Transverse colon (tissue), 4 donors: Measurements from ENCODE around the gene RNU5B-1. TPM values are rescaled to one million over a fixed set of nuclear protein-coding genes. Genes with fewer than 3 reads are reported as not detected.

Experiments
- DNase-seq: peaks from one replicate; pipeline ENCODE4 v3.0.0-alpha.2; 2019
- H3K27ac ChIP-seq, 4 donors: fragments of 200-600 bp; sonication (generic); 2 replicates each; pipeline ENCODE4 v1.5.1; 2016 to 2018; ENCODE audit warnings: inconsistent platforms in 4 of 4
- H3K27me3 ChIP-seq: fragments of 200-600 bp; sonication (generic); 2 replicates; pipeline ENCODE4 v1.5.1; 2017; ENCODE audit warnings: inconsistent platforms
- H3K36me3 ChIP-seq, 4 donors: fragments of 200-600 bp; sonication (generic); 2 replicates each; pipeline ENCODE4 v1.5.1; 2017 to 2019; ENCODE audit warnings: inconsistent platforms in 4 of 4
- H3K4me1 ChIP-seq, 4 donors: fragments of 200-600 bp; sonication (generic); 2 replicates each; pipeline ENCODE4 v1.5.1; 2017 to 2020; ENCODE audit warnings: inconsistent platforms in 4 of 4
- H3K4me3 ChIP-seq, 4 donors: fragments of 200-600 bp; sonication (generic); 1 replicate in 1 of 4; 2 replicates in 3 of 4; pipeline versions ENCODE4 v1.5.1 to v1.6.1; 2017 to 2019; ENCODE audit warnings: inconsistent platforms in 4 of 4
- H3K9me3 ChIP-seq, 2 donors: fragments of 200-600 bp; sonication (generic); 2 replicates each; pipeline ENCODE4 v1.5.1; 2017 to 2019; ENCODE audit warnings: inconsistent platforms in 2 of 2
- CTCF ChIP-seq, 5 experiments: fragments of 200-600 bp in 3 of 5; fragments of 450-650 bp in 2 of 5; sonication (generic) in 3 of 5; IDR thresholded peaks; 1 replicate in 2 of 5; 2 replicates in 3 of 5; pipeline ENCODE4 v1.5.1; 2016 to 2017; ENCODE audit warnings: antibody characterized with exemption in 5 of 5, inconsistent platforms in 3 of 5, mild to moderate bottlenecking in 2 of 5, moderate library complexity in 1 of 5
- EP300 ChIP-seq: sonication (generic); formaldehyde crosslinking; IDR thresholded peaks from one replicate; pipeline ENCODE4 v1.6.1; 2017; ENCODE audit warnings: antibody characterized with exemption, low read depth
- POLR2A ChIP-seq: fragments of 450-650 bp; IDR thresholded peaks from one replicate; pipeline ENCODE4 v1.6.1; 2016; ENCODE audit warnings: antibody characterized with exemption, mild to moderate bottlenecking, moderate library complexity
- POLR2AphosphoS5 ChIP-seq, 3 donors: sonication (generic); formaldehyde crosslinking; IDR thresholded peaks; one replicate each; pipeline ENCODE4 v1.6.1; 2016; ENCODE audit warnings: antibody characterized with exemption in 3 of 3
- WGBS, 2 donors: methylation state at CpG; one replicate each; pipeline ENCODE4 v1.1.5; 2018; ENCODE audit warnings: low coverage in 1 of 2; 5-methylcytosine and 5-hydroxymethylcytosine counted together
- in situ Hi-C, 4 donors: fragments of 200-750 bp; cut with MboI; loops; one replicate each; pipeline versions ENCODE4 v1.15.0 to v1.15.1; 2017; ENCODE audit warnings: low sequenced_read_pairs in 3 of 4, low pct_ligation_motif_present in 1 of 4, low pct_unique_long_range_greater_than_20kb in 1 of 4
- intact Hi-C: fragments of 100-400 bp; cut with DNase I; formaldehyde crosslinking; loops from one replicate; pipeline ENCODE4 v1.15.1; 2023; ENCODE audit warnings: low total_unique reads
- total RNA-seq, 4 donors: library from RNA; depleted of rRNA; stranded (reverse); fragments of >200 nt; gene quantifications; one replicate each; pipeline ENCODE4 v1.1.0, GENCODE V29; 2016

Gene RNU5B-1
- total RNA-seq, 4 donors from 2014 or later, result not detected

DNA sequence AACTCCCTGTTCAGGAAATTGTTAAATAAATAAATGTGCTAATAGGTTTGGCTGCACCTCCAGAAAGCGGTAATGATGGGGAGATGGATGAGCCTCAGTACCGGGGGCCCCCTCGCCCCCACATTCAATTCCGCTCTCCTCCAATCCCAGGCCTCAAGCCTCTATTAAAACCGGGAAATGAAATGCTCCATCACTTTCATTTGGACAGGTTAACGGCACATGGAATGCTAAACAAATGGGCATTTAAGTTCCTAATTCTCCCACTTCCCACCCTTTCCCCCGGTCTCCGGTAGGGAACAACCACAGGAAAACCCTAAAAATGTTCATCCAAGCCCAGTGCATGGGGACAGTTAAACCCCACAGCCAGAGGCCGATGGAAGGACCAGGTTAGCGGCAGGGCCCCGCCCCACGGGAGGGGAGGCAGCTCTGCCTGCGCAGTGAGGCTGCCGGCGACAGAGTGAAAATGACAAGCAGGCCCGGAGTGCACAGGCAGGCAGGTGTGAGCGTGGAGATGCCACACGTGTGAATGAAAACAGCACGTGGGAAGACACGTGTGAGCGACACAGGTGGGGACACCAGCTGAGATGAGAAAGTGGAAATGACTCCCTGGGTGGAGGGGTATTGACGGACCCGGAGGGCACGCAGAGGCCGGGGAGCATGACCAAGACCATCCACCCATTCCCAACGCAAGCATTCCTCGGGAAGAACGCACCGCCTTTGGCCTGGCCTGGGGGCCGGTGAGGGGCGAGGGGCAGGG lies 28.1 kb downstream of the RNU5B-1 start:
- in situ Hi-C loops, result no loop called here
- WGBS, 2 donors, result 73 to 82% methylated on average over 3 to 28 of the region's 31 CpGs

GRCh38 chr15:65333148-65333820 lies 28.8 kb downstream of the RNU5B-1 start:
- peaks cover 0 to 3% (median 1%) of the 10 kb centered on the region in 4 donors for H3K4me1 ChIP-seq
- no peaks in the 10 kb centered on the region for H3K36me3 ChIP-seq
- H3K4me3 ChIP-seq, result no peak overlapping the region
- no peaks in the 10 kb centered on the region for H3K27me3 ChIP-seq
- in situ Hi-C loops, result no loop called here
- WGBS, 2 donors, result 69% methylated on average over 13 of the region's 16 CpGs; no CpG with 5 or more reads in 1 of the 2 donors
- intact Hi-C loops, result no loop called here
- H3K27ac ChIP-seq, result no peak overlapping the region
- TF ChIP-seq POLR2AphosphoS5 (IDR thresholded peaks at IDR 0.05) (no peak), EP300 (no peak), CTCF (IDR thresholded peaks at IDR 0.05) (no peak), POLR2A (no peak)
- no peaks in the 10 kb centered on the region for H3K9me3 ChIP-seq
- no peak for DNase-seq

More for the DNA sequence above, 28.1 kb downstream of the RNU5B-1 start:
- Histone ChIP-seq H3K9me3 (no peaks in the 10 kb centered on the region), H3K36me3 (no peaks in the 10 kb centered on the region), H3K27me3 (no peaks in the 10 kb centered on the region), H3K27ac (no peak overlapping the region), H3K4me3 (no peak overlapping the region), H3K4me1 (no peaks in the 10 kb centered on the region)
- TF ChIP-seq POLR2A, result no peak
- TF ChIP-seq CTCF (IDR thresholded peaks at IDR 0.05), result no peak
- intact Hi-C loops, result no loop called here
- no peak for DNase-seq

DNA sequence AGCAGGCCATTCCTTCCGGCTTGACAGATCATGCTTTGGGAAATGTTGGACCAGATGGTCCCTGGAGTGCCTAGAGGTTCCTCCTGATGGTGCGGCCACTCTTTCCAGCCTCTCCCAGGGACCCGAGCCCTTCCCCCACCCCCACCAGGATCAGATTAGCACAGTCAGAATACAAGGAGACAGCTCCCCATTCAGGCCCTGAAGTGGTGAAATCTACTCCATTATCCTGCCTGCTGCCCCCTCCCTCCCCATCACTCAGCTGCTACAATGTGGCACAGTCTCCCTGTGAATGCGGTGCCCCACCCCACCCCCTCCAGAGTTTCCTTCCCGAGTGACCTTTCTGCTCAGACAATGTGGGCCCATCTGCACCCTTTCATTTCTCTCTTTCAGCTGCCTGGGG lies 29.4 kb downstream of the RNU5B-1 start:
- no peak overlapping the region for H3K27ac ChIP-seq
- H3K4me1 ChIP-seq, result peaks cover 0 to 8% (median 5%) of the 10 kb centered on the region in 4 donors
- no peak overlapping the region for H3K4me3 ChIP-seq
- in situ Hi-C loops, result no loop called here
- 77% methylated on average over 5 of the region's 5 CpGs; no CpG with 5 or more reads in 1 of the 2 donors for WGBS, 2 donors
- no peak for TF ChIP-seq CTCF (IDR thresholded peaks at IDR 0.05)
- TF ChIP-seq EP300, result no peak
- TF ChIP-seq POLR2AphosphoS5 (IDR thresholded peaks at IDR 0.05), result no peak
- no peak for TF ChIP-seq POLR2A
- H3K27me3 ChIP-seq, result no peaks in the 10 kb centered on the region
- intact Hi-C loops, result no loop called here
- no peak for DNase-seq
- H3K36me3 ChIP-seq, result no peaks in the 10 kb centered on the region
- no peaks in the 10 kb centered on the region for H3K9me3 ChIP-seq

DNA sequence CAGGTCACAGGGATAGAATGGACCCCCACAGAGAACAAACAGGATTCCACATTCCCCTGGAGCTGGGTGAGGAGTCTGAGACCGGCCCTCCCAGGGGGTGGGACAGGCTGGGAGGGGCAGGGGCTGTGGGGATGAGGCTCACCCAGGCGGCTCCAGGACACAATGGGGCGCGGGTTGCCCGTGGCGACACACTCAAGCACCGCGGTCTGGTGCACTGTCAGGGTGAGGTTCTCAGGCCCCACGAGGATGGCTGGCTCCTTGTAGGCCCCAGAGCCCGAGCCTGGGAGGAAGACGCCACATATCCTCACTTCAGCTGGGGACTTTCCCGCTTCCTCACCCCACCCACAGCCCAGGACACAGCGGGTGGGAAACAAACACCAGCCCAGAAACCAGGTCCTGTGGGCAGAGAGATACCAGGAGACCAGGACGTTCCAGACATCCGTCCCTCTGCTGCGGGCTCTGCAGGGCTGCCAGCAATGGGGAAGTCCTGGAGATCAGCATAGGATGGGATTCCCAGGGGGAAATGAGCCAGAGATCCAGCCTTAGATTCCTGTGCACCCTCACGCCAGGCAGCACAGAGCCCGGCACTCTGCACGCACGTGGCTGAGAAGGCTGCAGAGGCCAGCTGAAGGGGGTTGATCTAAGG lies 30.2 kb downstream of the RNU5B-1 start:
- Histone ChIP-seq H3K4me3 (no peak overlapping the region), H3K36me3 (no peaks in the 10 kb centered on the region), H3K27me3 (no peaks in the 10 kb centered on the region), H3K9me3 (no peaks in the 10 kb centered on the region), H3K27ac (no peak overlapping the region), H3K4me1 (peaks cover 0 to 10% (median 6%) of the 10 kb centered on the region in 4 donors)
- TF ChIP-seq CTCF (IDR thresholded peaks at IDR 0.05) (no peak), POLR2AphosphoS5 (IDR thresholded peaks at IDR 0.05) (no peak), POLR2A (no peak), EP300 (no peak)
- in situ Hi-C loops (no loop called here), intact Hi-C loops (no loop called here)
- DNase-seq, result no peak
- 84% methylated on average over 9 of the region's 20 CpGs; no CpG with 5 or more reads in 1 of the 2 donors for WGBS, 2 donors
